ENCODE measurements around the gene BTBD17. TPM values are rescaled to one million over a fixed set of nuclear protein-coding genes. Genes with fewer than 3 reads are reported as not detected.

BTBD17 gene
- total and polyA plus RNA-seq, 12 donors, result 0.10 to 1.1 (median 0.46) TPM; not detected in 4

DNA sequence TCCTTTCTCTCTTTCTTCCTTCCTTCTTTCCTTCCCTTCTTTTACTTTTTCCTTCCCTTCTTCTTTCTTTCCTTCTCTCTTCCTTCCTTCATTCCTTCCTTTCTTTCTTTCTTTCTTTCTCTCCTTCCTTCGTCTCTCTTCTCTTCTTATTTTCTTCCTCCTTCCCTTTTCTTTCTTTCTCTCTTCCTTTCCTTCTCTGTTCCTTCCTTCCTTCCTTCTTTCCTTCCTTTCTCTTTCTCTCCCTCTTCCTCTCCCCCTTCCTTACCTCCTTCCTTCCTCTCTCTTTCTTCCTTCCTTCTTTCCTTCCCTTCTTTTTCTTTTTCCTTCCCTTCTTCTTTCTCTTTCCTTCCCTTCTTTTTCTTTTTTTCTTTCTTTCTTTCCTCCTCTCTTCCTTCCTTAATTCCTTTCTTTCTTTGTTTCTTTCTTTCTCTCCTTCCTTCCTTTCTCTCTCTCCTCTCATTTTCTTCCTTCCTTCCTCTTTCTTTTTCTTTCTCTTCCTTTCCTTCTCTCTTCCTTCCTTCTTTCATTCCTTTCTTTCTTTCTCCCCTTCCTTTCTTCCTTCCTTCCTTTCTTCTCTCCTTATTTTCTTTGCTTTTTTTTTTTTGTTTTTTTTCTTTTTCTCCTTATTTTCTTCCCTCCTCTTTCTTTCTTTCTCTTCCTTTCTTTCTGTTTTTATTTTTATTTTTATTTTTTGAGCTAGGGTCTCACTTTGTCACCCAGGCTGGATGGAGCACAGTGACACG, 28.4 kb upstream of the BTBD17 start:
- no peaks in the 10 kb centered on the region for H3K9me3 ChIP-seq (replicated peaks in 1 of 3)
- no peak for TF ChIP-seq POLR2A (IDR thresholded peaks at IDR 0.05)
- no peak for TF ChIP-seq CTCF (IDR thresholded peaks at IDR 0.05)
- H3K27ac ChIP-seq, result no peak overlapping the region
- H3K36me3 ChIP-seq (replicated peaks in 1 of 2), result no peaks in the 10 kb centered on the region
- peaks cover 0 to 5% of the 10 kb centered on the region in 2 donors for H3K4me1 ChIP-seq (replicated peaks in 1 of 2)
- intact Hi-C loops (cut with DNase I), result no loop called here
- DNase-seq, result no peak
- H3K27me3 ChIP-seq, result no peaks in the 10 kb centered on the region
- WGBS, 4 donors, result 63 to 83% (median 79%) methylated on average over 2 of the region's 2 CpGs
- no peak overlapping the region for H3K4me3 ChIP-seq

DNA sequence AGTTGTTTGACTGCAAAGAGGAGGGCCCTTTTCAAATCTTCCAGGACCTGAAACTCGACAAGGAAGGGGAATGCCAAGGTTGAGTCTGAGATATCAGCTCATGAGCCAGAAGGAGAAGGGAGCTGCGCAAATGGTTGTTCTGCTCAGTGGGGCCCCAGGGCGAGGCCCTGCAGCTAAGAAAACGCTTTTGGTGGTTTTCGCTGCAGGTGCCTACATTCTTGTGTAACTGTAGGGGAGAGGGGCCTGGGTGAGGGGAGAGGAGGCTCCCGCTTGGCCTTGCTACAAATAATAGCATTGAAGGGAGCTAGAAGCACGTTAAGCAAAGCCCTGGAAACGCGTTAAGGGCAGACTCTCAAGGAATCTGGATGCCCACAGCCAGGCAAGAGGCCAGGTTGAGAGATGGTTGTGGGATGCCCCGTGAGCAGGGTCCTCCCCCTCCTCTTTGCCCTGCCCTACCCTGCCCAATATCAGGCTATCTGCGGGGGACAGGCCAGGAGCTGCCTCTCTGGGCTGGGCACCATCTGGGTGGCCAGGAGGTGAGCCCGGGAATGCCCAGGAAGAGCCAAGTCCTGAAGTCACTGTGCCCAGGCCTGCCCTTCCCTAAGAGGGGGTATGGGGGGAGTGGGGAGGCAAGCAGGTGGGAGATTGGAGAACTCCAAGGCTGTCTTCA, 27.6 kb upstream of the BTBD17 start:
- intact Hi-C loops (cut with DNase I), result no loop called here
- Histone ChIP-seq H3K9me3 (replicated peaks in 1 of 3) (no peaks in the 10 kb centered on the region), H3K36me3 (replicated peaks in 1 of 2) (no peaks in the 10 kb centered on the region), H3K27ac (no peak overlapping the region), H3K4me1 (replicated peaks in 1 of 2) (peaks cover 0 to 5% of the 10 kb centered on the region in 2 donors), H3K4me3 (no peak overlapping the region), H3K27me3 (no peaks in the 10 kb centered on the region)
- DNase-seq, result no peak
- no peak for TF ChIP-seq POLR2A (IDR thresholded peaks at IDR 0.05)
- no peak for TF ChIP-seq CTCF (IDR thresholded peaks at IDR 0.05)
- 86 to 95% (median 89%) methylated on average over 8 to 12 of the region's 12 CpGs for WGBS, 4 donors

- H3K9me3 ChIP-seq (replicated peaks in 1 of 3), result no peaks in the 10 kb centered on the region
- no peaks in the 10 kb centered on the region for H3K36me3 ChIP-seq (replicated peaks in 1 of 2)
- no peak for DNase-seq
- H3K4me1 ChIP-seq (replicated peaks in 1 of 2), result peaks cover 0 to 5% of the 10 kb centered on the region in 2 donors
- no peak for TF ChIP-seq CTCF (IDR thresholded peaks at IDR 0.05)
- no peak for TF ChIP-seq POLR2A (IDR thresholded peaks at IDR 0.05)
- H3K27me3 ChIP-seq, result no peaks in the 10 kb centered on the region
- no peak overlapping the region for H3K4me3 ChIP-seq
- no peak overlapping the region for H3K27ac ChIP-seq
- WGBS, 4 donors, result 81 to 90% (median 87%) methylated on average over 15 to 17 of the region's 17 CpGs
- intact Hi-C loops (cut with DNase I), result no loop called here
Observed at GRCh38 chr17:74387365-74388218, 25.9 kb upstream of the BTBD17 start.

- TF ChIP-seq CTCF (IDR thresholded peaks at IDR 0.05) (no peak), POLR2A (IDR thresholded peaks at IDR 0.05) (no peak)
- H3K9me3 ChIP-seq (replicated peaks in 1 of 3), result no peaks in the 10 kb centered on the region
- no peaks in the 10 kb centered on the region for H3K36me3 ChIP-seq (replicated peaks in 1 of 2)
- H3K4me1 ChIP-seq (replicated peaks in 1 of 2), result peaks cover 0 to 5% of the 10 kb centered on the region in 2 donors
- no peaks in the 10 kb centered on the region for H3K27me3 ChIP-seq
- H3K4me3 ChIP-seq, result no peak overlapping the region
- WGBS, 4 donors, result 13 to 36% (median 30%) methylated on average over 8 of the region's 8 CpGs
- DNase-seq, result peak in 6 of 7 donors; percentile 45 to 73 (median 58)
- H3K27ac ChIP-seq, result peak overlapping the region in 1 of 5 donors; percentile 63
- intact Hi-C loops (cut with DNase I), result no loop called here
Observed at GRCh38 chr17:74386386-74386785, 24.7 kb upstream of the BTBD17 start.

All from adrenal gland (tissue), 12 donors.